Mucosa of descending colon (tissue), 3 donors: ENCODE data around the gene DUSP15. TPM values are rescaled to one million over a fixed set of nuclear protein-coding genes. Genes with fewer than 3 reads are reported as not detected.
A peak's percentile ranks its signal among the peaks of the same experiment; 100 is the strongest.
"Not testable (repeated sequence)": the region's sequence is repeated elsewhere in the genome, so short reads cannot be mapped to it uniquely, and the experiment has no call there.

Experiments used
- ATAC-seq: fragments of 200-7000 bp; cut with Tn5 transposase; one replicate; pipeline ENCODE4 v1.9.1; 2020; ENCODE audit warnings: mild to moderate bottlenecking, moderate library complexity
- DNase-seq, 3 donors: peaks; one replicate each; pipeline ENCODE4 v3.0.0-alpha.2; 2020
- H3K36me3 ChIP-seq: fragments of 200-600 bp; one replicate; pipeline ENCODE4 v1.8.0; 2021; ENCODE audit warnings: low read depth, mild to moderate bottlenecking
- H3K4me1 ChIP-seq: fragments of 200-600 bp; one replicate; pipeline ENCODE4 v1.8.0; 2021; ENCODE audit warnings: low read depth, mild to moderate bottlenecking
- H3K4me3 ChIP-seq: fragments of 200-600 bp; one replicate; pipeline ENCODE4 v1.8.0; 2021; ENCODE audit warnings: mild to moderate bottlenecking
- H3K9me3 ChIP-seq: fragments of 200-600 bp; one replicate; pipeline ENCODE4 v1.8.0; 2021; ENCODE audit warnings: mild to moderate bottlenecking
- intact Hi-C, 2 donors: fragments of 100-400 bp; cut with DNase I in 1 of 2; cut with micrococcal nuclease in 1 of 2; formaldehyde crosslinking; loops; one replicate each; pipeline versions ENCODE4 v1.11.0 to v1.11.1; 2022; cut with DNase I, micrococcal nuclease
- total RNA-seq, 3 donors: library from RNA; stranded (reverse); fragmentation: NEBNext Ultra II Directional in 2 of 3; extraction: Animal tissue kit (Norgen Biotek cat#: 25700) in 2 of 3; gene quantifications; one replicate each; pipeline versions ENCODE4 v1.2.1 to v1.2.4, GENCODE V29; 2021 to 2023
- TF ChIP-seq, protein P1 (sequence below): fragments of 200-600 bp; IDR thresholded peaks from one replicate; pipeline ENCODE4 v1.8.0; 2022; ENCODE audit warnings: antibody characterized with exemption, mild to moderate bottlenecking
- donor health status: DM: no; HTN: no; CAD: no; lungs with moderate emphysema.
- donor health status: DM: no; HTN: no; CAD: no.
- donor health status: DM: no; HTN: yes; CAD: no.

The DUSP15 gene
- total RNA-seq, 3 donors from 2014 or later: 0.58 to 1.7 TPM; not detected in 1

DNA sequence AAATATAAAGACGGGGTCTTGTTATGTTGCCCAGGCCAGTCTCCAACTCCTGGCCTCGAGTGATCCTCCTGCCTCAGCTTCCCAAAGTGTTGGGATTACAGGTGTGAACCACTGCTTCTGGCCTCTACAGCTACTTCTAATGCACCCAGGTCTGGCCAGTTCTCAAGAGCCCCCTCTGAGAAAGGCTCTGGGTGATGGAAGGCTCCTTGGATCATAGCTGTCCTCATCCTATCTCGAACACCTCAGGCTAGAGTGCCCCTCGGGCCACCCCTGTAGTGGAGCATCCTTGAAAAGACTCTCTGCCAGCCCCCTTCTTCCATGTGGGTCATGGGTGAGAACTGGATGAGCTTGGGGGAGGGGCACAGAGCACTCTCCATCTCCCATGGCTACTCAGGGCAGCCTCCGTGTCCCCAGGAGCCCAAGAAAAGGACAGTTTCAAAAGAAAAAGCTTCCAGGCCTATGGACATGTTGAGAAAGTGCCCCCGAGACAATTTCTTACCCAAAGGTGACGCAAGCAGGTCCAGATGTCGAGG, 51.9 kb downstream of the DUSP15 start:
- TF ChIP-seq, protein P1, sequence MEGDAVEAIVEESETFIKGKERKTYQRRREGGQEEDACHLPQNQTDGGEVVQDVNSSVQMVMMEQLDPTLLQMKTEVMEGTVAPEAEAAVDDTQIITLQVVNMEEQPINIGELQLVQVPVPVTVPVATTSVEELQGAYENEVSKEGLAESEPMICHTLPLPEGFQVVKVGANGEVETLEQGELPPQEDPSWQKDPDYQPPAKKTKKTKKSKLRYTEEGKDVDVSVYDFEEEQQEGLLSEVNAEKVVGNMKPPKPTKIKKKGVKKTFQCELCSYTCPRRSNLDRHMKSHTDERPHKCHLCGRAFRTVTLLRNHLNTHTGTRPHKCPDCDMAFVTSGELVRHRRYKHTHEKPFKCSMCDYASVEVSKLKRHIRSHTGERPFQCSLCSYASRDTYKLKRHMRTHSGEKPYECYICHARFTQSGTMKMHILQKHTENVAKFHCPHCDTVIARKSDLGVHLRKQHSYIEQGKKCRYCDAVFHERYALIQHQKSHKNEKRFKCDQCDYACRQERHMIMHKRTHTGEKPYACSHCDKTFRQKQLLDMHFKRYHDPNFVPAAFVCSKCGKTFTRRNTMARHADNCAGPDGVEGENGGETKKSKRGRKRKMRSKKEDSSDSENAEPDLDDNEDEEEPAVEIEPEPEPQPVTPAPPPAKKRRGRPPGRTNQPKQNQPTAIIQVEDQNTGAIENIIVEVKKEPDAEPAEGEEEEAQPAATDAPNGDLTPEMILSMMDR: no peak
- no peaks in the 10 kb centered on the region for H3K9me3 ChIP-seq
- ATAC-seq (no peak), DNase-seq (no peak)
- intact Hi-C loops: no loop called here
- H3K4me1 ChIP-seq: peaks cover 5% of the 10 kb centered on the region
- H3K4me3 ChIP-seq: no peak overlapping the region
- no peaks in the 10 kb centered on the region for H3K36me3 ChIP-seq

DNA sequence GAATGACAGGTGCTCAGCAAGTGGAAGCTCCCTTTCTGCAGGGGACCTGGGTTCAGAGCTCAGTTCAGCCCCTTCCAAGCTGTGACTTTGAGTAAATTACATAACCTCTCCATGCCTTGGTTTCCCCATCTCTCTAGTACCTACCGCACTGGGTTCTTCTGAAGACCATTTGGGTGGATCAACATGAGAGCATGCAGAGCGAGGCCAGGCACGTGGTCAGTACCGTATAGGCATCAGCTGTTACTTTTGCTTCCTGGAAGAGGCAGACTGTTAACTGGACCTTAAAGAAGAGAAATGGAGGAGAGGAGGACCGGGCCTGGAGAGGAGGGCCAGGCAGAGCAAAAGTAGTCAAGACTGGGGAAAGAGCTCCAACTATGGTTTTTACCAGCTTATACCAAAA, 52.9 kb downstream of the DUSP15 start:
- H3K4me3 ChIP-seq: no peak overlapping the region
- TF ChIP-seq, protein P1: no peak
- H3K4me1 ChIP-seq: peaks cover 5% of the 10 kb centered on the region
- no peak for ATAC-seq
- no peak for DNase-seq
- no peaks in the 10 kb centered on the region for H3K9me3 ChIP-seq
- intact Hi-C loops: no loop called here
- H3K36me3 ChIP-seq: no peaks in the 10 kb centered on the region

DNA sequence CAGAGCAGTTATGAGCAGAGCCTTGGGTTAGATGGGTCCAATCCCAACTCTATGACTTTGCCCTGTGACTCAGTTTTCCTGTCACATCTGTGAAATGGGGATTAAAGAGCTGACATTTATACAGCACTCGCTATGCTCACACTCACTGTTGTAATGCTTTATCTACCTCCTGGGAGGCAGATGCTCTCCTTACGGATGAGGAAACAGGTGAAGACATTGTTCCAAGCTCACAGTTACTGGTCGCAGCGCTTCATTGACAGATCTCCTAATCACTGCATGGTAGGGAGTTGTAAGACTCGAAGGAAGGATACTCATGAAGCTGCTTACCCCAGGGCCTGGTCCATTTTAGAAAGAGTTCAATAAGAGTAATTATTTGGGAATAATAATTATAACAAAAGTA, 54.1 kb downstream of the DUSP15 start:
- TF ChIP-seq, protein P1: no peak
- H3K9me3 ChIP-seq: no peaks in the 10 kb centered on the region
- H3K4me1 ChIP-seq: peaks cover 5% of the 10 kb centered on the region
- DNase-seq (no peak), ATAC-seq (no peak)
- intact Hi-C loops: no loop called here
- no peaks in the 10 kb centered on the region for H3K36me3 ChIP-seq
- H3K4me3 ChIP-seq: no peak overlapping the region

DNA sequence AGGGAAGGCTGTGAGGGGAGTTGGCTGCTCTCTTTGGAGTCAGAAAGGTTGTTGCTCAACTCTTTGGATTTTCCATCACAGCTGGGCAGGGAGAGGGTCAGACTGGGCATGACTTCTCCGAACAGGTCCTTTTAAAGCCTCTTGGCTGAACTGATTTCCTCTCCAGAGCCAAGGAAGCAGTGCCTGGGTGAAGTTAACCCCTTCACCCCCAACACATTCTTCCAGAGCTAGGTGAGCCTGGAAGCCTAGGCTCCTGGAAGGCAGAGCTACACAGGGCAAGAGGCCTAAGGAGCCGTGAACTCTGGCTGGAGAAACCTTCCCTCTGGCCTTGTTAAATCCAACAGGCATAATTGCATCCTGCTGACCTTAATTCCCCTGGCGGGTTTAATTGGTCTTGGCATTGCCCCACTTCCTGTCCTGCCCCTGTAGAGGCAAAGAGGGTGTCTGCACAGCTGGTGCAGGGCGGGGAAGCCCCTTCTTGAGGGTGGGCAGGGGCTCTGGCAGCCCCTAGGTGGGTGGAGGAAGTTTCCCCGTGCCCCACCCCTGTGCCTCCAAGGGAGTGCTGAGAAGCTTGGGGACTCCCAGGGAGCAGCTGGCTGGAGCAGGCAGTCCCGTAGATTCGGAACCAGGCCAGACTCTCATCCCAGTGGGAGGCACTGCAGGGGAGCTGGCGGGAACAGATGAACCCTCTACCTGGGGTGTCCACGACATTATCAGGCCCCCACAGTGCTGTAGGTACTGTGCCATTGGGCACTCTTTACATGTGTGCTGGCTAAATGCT, 54.7 kb downstream of the DUSP15 start:
- Histone ChIP-seq H3K4me1 (peaks cover 5% of the 10 kb centered on the region), H3K9me3 (no peaks in the 10 kb centered on the region), H3K4me3 (no peak overlapping the region), H3K36me3 (no peaks in the 10 kb centered on the region)
- DNase-seq: peak in 1 of 3 donors; percentile 38
- TF ChIP-seq, protein P1: no peak
- intact Hi-C loops: no loop called here
- peak; percentile 68 for ATAC-seq

DNA sequence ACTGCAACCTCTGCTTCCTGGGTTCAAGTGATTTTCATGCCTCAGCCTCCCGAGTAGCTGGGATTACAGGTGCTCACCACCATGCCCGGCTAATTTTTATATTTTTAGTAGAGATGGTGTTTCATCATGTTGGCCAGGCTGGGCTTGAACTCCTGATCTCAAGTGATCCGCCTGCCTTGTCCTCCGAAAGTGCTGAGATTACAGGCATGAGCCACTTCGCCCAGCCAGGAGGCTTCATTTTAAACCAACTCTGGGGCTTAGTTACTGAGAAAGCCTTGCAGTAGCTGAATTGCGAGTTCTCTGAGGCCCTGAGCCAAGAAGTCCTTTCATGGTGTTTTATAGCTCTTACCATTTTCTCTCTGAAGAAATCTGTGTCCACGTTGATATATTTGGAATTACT, 56.2 kb downstream of the DUSP15 start:
- intact Hi-C loops, DNase-seq, ATAC-seq, H3K9me3 ChIP-seq, H3K36me3 ChIP-seq, H3K4me3 ChIP-seq, H3K4me1 ChIP-seq: not testable (repeated sequence)

DNA sequence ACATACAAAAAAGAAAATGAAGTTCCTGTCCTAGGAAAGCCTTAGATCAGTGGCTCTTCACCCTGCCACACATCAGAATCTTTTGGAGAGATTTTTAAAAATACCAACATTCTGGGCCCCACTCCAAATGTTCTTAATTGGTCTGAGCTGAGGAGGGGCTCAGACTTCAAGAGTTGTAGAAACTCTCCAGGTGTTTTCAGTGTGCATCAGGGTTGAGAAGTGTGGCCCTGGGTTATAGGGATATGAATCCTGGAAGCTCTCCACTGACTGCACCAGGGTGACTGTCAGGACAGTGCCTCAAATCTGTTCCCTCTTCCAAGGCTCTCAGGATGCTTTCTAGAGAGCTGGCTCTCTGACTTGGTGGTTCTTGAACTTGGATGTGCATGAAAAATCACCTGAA, 56.7 kb downstream of the DUSP15 start:
- H3K4me1 ChIP-seq: peaks cover 5% of the 10 kb centered on the region
- H3K4me3 ChIP-seq: no peak overlapping the region
- no peaks in the 10 kb centered on the region for H3K36me3 ChIP-seq
- DNase-seq (no peak), ATAC-seq (no peak)
- intact Hi-C loops: no loop called here
- TF ChIP-seq, protein P1: no peak
- no peaks in the 10 kb centered on the region for H3K9me3 ChIP-seq
